Measurements from ENCODE around the gene SIAE. TPM values are rescaled to one million over a fixed set of nuclear protein-coding genes. Genes with fewer than 3 reads are reported as not detected.

SIAE gene
- total and polyA plus RNA-seq, 10 of the 15 experiments (the other 5 are each of a cell fraction or from before 2014, with no cell fraction given) = 0.93 to 6.9 (median 4.2) TPM

DNA sequence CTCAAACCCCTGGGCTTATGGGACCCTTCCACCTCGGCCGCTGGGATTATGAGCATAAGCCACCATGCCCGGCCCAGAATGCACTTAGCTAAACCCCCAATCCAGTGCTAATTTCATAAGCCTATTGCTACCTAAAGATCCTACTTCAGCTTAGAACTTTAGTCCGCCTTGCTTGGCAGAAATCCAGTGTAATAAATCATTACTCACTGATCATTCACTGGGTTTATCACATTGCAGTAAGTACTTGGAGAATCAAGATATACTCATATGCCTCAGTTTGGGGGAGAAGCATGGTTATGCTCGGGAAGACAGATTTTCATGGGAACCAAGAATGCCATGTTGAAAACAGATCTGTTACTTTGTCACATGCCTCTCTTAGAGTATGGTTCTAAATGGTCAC is 54.7 kb downstream of the SIAE start:
- ChIA-PET SMC1A (ENCODE audit: uncharacterized antibody, unreplicated experiment) (no interaction called here), POLR2A (no interaction called here), RAD21 (ENCODE audit: unreplicated experiment) (interaction anchor here (1.2 kb wide), 1 partner anchor 9 kb away, joined by 5 read pairs; no protein-coding TSS in a partner anchor), CTCF (no interaction called here)
- in situ Hi-C loops (cut with MboI) = no loop called here
- intact Hi-C loops (cut with micrococcal nuclease; ENCODE audit: unreplicated experiment) = no loop called here
- ATAC-seq (no peak), FAIRE-seq (no peak), DNase-seq (ENCODE audit: low read depth, low spot score) (no peak)
- Histone ChIP-seq H3K4me2 (ENCODE audit: control insufficient read depth, insufficient read depth) (no peak overlapping the region), H3K9me3 (replicated peaks; ENCODE audit: control insufficient read depth, insufficient read depth, low read length) (no peaks in the 10 kb centered on the region), H3K4me1 (ENCODE audit: control insufficient read depth, insufficient read depth, low read length) (no peaks in the 10 kb centered on the region), H3K9ac (ENCODE audit: control insufficient read depth, insufficient read depth, low read length) (no peak overlapping the region), H2AFZ (ENCODE audit: control insufficient read depth, low read depth, low read length) (no peak overlapping the region), H3K27ac (ENCODE audit: control insufficient read depth, insufficient read depth) (no peak overlapping the region), H3K36me3 (ENCODE audit: control insufficient read depth in 2 of 2, insufficient read depth in 2 of 2, low read length in 1 of 2) (no peaks in the 10 kb centered on the region), H4K20me1 (ENCODE audit: control insufficient read depth, insufficient read depth) (no peaks in the 10 kb centered on the region), H3K4me3 (no peak overlapping the region), H3K27me3 (replicated peaks in 1 of 2; ENCODE audit: control insufficient read depth in 2 of 2, insufficient read depth in 2 of 2, low read length in 1 of 2) (peaks cover 0 to 2% of the 10 kb centered on the region in 2 experiments; a peak in 1 of 4 replicates), H3K79me2 (ENCODE audit: control insufficient read depth, insufficient read depth, low read length) (peaks cover 14% of the 10 kb centered on the region)
- BruUV-seq (replicated peaks) = no TSS peak
- WGBS (ENCODE audit: insufficient coverage, insufficient replicate concordance, low lambda C conversion rate, missing lambda C conversion rate) = 34% methylated on average over 5 of the region's 5 CpGs
- TF ChIP-seq, protein P1, sequence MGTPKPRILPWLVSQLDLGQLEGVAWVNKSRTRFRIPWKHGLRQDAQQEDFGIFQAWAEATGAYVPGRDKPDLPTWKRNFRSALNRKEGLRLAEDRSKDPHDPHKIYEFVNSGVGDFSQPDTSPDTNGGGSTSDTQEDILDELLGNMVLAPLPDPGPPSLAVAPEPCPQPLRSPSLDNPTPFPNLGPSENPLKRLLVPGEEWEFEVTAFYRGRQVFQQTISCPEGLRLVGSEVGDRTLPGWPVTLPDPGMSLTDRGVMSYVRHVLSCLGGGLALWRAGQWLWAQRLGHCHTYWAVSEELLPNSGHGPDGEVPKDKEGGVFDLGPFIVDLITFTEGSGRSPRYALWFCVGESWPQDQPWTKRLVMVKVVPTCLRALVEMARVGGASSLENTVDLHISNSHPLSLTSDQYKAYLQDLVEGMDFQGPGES (IDR thresholded peaks at IDR 0.05) = no peak
- TF ChIP-seq BACH1 (IDR thresholded peaks at IDR 0.05; ENCODE audit: borderline replicate concordance) = no peak
- TF ChIP-seq HCFC1 (IDR thresholded peaks at IDR 0.05; ENCODE audit: low read length) = no peak
- no peak for TF ChIP-seq BMI1 (IDR thresholded peaks at IDR 0.05; ENCODE audit: borderline replicate concordance)
- no peak for TF ChIP-seq ZNF622 (IDR thresholded peaks at IDR 0.05)
- TF ChIP-seq, protein P2, sequence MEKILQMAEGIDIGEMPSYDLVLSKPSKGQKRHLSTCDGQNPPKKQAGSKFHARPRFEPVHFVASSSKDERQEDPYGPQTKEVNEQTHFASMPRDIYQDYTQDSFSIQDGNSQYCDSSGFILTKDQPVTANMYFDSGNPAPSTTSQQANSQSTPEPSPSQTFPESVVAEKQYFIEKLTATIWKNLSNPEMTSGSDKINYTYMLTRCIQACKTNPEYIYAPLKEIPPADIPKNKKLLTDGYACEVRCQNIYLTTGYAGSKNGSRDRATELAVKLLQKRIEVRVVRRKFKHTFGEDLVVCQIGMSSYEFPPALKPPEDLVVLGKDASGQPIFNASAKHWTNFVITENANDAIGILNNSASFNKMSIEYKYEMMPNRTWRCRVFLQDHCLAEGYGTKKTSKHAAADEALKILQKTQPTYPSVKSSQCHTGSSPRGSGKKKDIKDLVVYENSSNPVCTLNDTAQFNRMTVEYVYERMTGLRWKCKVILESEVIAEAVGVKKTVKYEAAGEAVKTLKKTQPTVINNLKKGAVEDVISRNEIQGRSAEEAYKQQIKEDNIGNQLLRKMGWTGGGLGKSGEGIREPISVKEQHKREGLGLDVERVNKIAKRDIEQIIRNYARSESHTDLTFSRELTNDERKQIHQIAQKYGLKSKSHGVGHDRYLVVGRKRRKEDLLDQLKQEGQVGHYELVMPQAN (conservative IDR thresholded peaks at IDR 0.05) = no peak
- no peak for TF ChIP-seq POLR2AphosphoS5 (IDR thresholded peaks at IDR 0.05; ENCODE audit: low read length)
- no peak for TF ChIP-seq SIX5 (IDR thresholded peaks at IDR 0.05; ENCODE audit: low read depth, low read length, severe bottlenecking)
- no peak for TF ChIP-seq RAD21 (IDR thresholded peaks at IDR 0.05; ENCODE audit: insufficient read depth, low read depth, low read length)
